Hypothalamus (tissue), 51 donors: Measurements from ENCODE around the gene C16orf82.
A peak's percentile ranks its signal among the peaks of the same experiment; 100 is the strongest.
"Not testable (repeated sequence)": the region's sequence is repeated elsewhere in the genome, so short reads cannot be mapped to it uniquely, and the experiment has no call there.

Source experiments
- DNase-seq, 51 donors: peaks; one replicate each; lab custom pipeline; 2025; lab: John Stamatoyannopoulos, UW

The C16orf82 gene

GRCh38 chr16:27086031-27086430 lies 19.3 kb downstream of the C16orf82 start:
- not testable (repeated sequence) for DNase-seq

- no peak for DNase-seq
These were observed 21.5 kb downstream of the C16orf82 start for GRCh38 chr16:27088216-27088615.

GRCh38 chr16:27096375-27096774 lies 29.6 kb downstream of the C16orf82 start:
- no peak for DNase-seq

GRCh38 chr16:27097800-27098230 lies 31.1 kb downstream of the C16orf82 start:
- DNase-seq = no peak

- no peak for DNase-seq
These were observed 31.8 kb downstream of the C16orf82 start for GRCh38 chr16:27098366-27099049.

- DNase-seq = no peak
These were observed 36.2 kb downstream of the C16orf82 start for GRCh38 chr16:27102701-27103575.

GRCh38 chr16:27103954-27104353 lies 37.2 kb downstream of the C16orf82 start:
- no peak for DNase-seq

GRCh38 chr16:27106305-27106704 lies 39.6 kb downstream of the C16orf82 start:
- DNase-seq = no peak

- no peak for DNase-seq
These were observed 40.5 kb downstream of the C16orf82 start for GRCh38 chr16:27107185-27107592.

- no peak for DNase-seq
These were observed 41.5 kb downstream of the C16orf82 start for GRCh38 chr16:27108051-27108770.

GRCh38 chr16:27108826-27109665 lies 42.3 kb downstream of the C16orf82 start:
- DNase-seq = no peak

- DNase-seq = peak in 41 of 51 donors; percentile 2 to 75 (median 36)
These were observed 43.2 kb downstream of the C16orf82 start for GRCh38 chr16:27109666-27110523.

- DNase-seq = no peak
These were observed 43.8 kb downstream of the C16orf82 start for GRCh38 chr16:27110524-27110896.

GRCh38 chr16:27111486-27111885 lies 44.8 kb downstream of the C16orf82 start:
- DNase-seq = no peak

- no peak for DNase-seq
These were observed 45.5 kb downstream of the C16orf82 start for GRCh38 chr16:27112093-27112811.

- no peak for DNase-seq
These were observed 46.7 kb downstream of the C16orf82 start for GRCh38 chr16:27113341-27113841.

GRCh38 chr16:27114006-27114405 lies 47.3 kb downstream of the C16orf82 start:
- DNase-seq = no peak

- DNase-seq = no peak
These were observed 51.8 kb downstream of the C16orf82 start for GRCh38 chr16:27118526-27118925.
